NCI-H526 (cell line): Measurements from ENCODE around the gene NAA20.
A peak's percentile ranks its signal among the peaks of the same experiment; 100 is the strongest.

Source experiments
- DNase-seq, 2 experiments: peaks; one replicate each; lab custom pipeline; 2025; lab: John Stamatoyannopoulos, UW

NAA20 gene

GRCh38 chr20:20017001-20017843, at the start of gene NAA20:
Gene NAA20, plus strand, starts transcription at chr20:20017362. Its CDS starts 35 bp downstream, at chr20:20017397.
- DNase-seq, result peak; percentile 89 to 99

GRCh38 chr20:19967445-19967844, 49.7 kb upstream of the NAA20 start:
- DNase-seq, result no peak

GRCh38 chr20:19968028-19968427, 49.1 kb upstream of the NAA20 start:
- no peak for DNase-seq

- DNase-seq, result no peak
Measured at GRCh38 chr20:19968466-19969073, 48.6 kb upstream of the NAA20 start.

GRCh38 chr20:19969106-19969505, 48.1 kb upstream of the NAA20 start:
- DNase-seq, result no peak

- no peak for DNase-seq
Measured at GRCh38 chr20:19969507-19970255, 47.5 kb upstream of the NAA20 start.

- DNase-seq, result no peak
Measured at GRCh38 chr20:19970256-19970765, 46.9 kb upstream of the NAA20 start.

- DNase-seq, result no peak
Measured at GRCh38 chr20:19971116-19971515, 46.0 kb upstream of the NAA20 start.

- no peak for DNase-seq
Measured at GRCh38 chr20:19973961-19974629, 43.1 kb upstream of the NAA20 start.

- peak in 1 of 2 experiments; percentile 67 for DNase-seq
Measured at GRCh38 chr20:19974630-19975435, 42.3 kb upstream of the NAA20 start.

GRCh38 chr20:19975436-19975799, 41.7 kb upstream of the NAA20 start:
- peak in 1 of 2 experiments; percentile 55 for DNase-seq

GRCh38 chr20:19975901-19976300, 41.3 kb upstream of the NAA20 start:
- DNase-seq, result peak in 1 of 2 experiments; percentile 20

- no peak for DNase-seq
Measured at GRCh38 chr20:19976595-19977372, 40.4 kb upstream of the NAA20 start.

- DNase-seq, result no peak
Measured at GRCh38 chr20:19977373-19977770, 39.8 kb upstream of the NAA20 start.

GRCh38 chr20:19978511-19979210, 38.5 kb upstream of the NAA20 start:
- no peak for DNase-seq

- no peak for DNase-seq
Measured at GRCh38 chr20:19981031-19981451, 36.1 kb upstream of the NAA20 start.

- no peak for DNase-seq
Measured at GRCh38 chr20:19986419-19986818, 30.7 kb upstream of the NAA20 start.

- DNase-seq, result no peak
Measured at GRCh38 chr20:19987046-19987445, 30.1 kb upstream of the NAA20 start.

- DNase-seq, result no peak
Measured at GRCh38 chr20:19990850-19991249, 26.3 kb upstream of the NAA20 start.

GRCh38 chr20:19991308-19991707, 25.9 kb upstream of the NAA20 start:
- no peak for DNase-seq
